ENCODE measurements around the gene NDST3.

The NDST3 gene

GRCh38 chr4:118281611-118282442 is 247.5 kb downstream of the NDST3 start:
- no peak for DNase-seq (ENCODE audit: low read depth)
- no peak for TF ChIP-seq CTCF (conservative IDR thresholded peaks at IDR 0.05; ENCODE audit: low read depth, low read length)
- H3K4me3 ChIP-seq (ENCODE audit: low read length), result no peak overlapping the region

GRCh38 chr4:118282692-118283091 is 248.4 kb downstream of the NDST3 start:
- TF ChIP-seq CTCF (conservative IDR thresholded peaks at IDR 0.05; ENCODE audit: low read depth, low read length), result no peak
- H3K4me3 ChIP-seq (ENCODE audit: low read length), result no peak overlapping the region
- no peak for DNase-seq (ENCODE audit: low read depth)

GRCh38 chr4:118284169-118284568 is 249.9 kb downstream of the NDST3 start:
- no peak overlapping the region for H3K4me3 ChIP-seq (ENCODE audit: low read length)
- no peak for TF ChIP-seq CTCF (conservative IDR thresholded peaks at IDR 0.05; ENCODE audit: low read depth, low read length)
- no peak for DNase-seq (ENCODE audit: low read depth)

GRCh38 chr4:118285931-118286330 is 251.6 kb downstream of the NDST3 start:
- DNase-seq (ENCODE audit: low read depth), result no peak
- no peak overlapping the region for H3K4me3 ChIP-seq (ENCODE audit: low read length)
- no peak for TF ChIP-seq CTCF (conservative IDR thresholded peaks at IDR 0.05; ENCODE audit: low read depth, low read length)

- DNase-seq (ENCODE audit: low read depth), result no peak
These were observed 252.4 kb downstream of the NDST3 start for GRCh38 chr4:118286685-118287084.

GRCh38 chr4:118287711-118288451 is 253.6 kb downstream of the NDST3 start:
- TF ChIP-seq CTCF (conservative IDR thresholded peaks at IDR 0.05; ENCODE audit: low read depth, low read length), result no peak
- no peak for DNase-seq (ENCODE audit: low read depth)
- H3K4me3 ChIP-seq (ENCODE audit: low read length), result no peak overlapping the region

More at GRCh38 chr4:118286685-118287084, 252.4 kb downstream of the NDST3 start:
- no peak for TF ChIP-seq CTCF (conservative IDR thresholded peaks at IDR 0.05; ENCODE audit: low read depth, low read length)
- no peak overlapping the region for H3K4me3 ChIP-seq (ENCODE audit: low read length)

Measured in retinal pigment epithelial cell (primary cell).